Memory B cell (primary cell): Measurements from ENCODE around the gene PDIA2.

Experiments used
- ATAC-seq: fragments of 150-1000 bp; cut with Tn5 transposase; 2 replicates; pipeline ENCODE4 v1.10.0; 2021; ENCODE audit warnings: low read depth, mild to moderate bottlenecking, moderate library complexity
- DNase-seq, 2 donors: peaks; one replicate each; pipeline ENCODE4 v3.0.0; 2022; ENCODE audit warnings: low spot score in 2 of 2
- H3K27ac Mint-ChIP-seq: one replicate; pipeline ENCODE4 v1.8.0; 2022; ENCODE audit warnings: mild to moderate bottlenecking, moderate library complexity, mixed read lengths
- H3K27me3 Mint-ChIP-seq: one replicate; pipeline ENCODE4 v1.8.0; 2022; ENCODE audit warnings: mixed read lengths
- H3K36me3 Mint-ChIP-seq: one replicate; pipeline ENCODE4 v1.8.0; 2022; ENCODE audit warnings: mild to moderate bottlenecking, mixed read lengths
- H3K4me1 Mint-ChIP-seq: one replicate; pipeline ENCODE4 v1.8.0; 2022; ENCODE audit warnings: mixed read lengths
- H3K4me3 Mint-ChIP-seq: one replicate; pipeline ENCODE4 v1.8.0; 2022; ENCODE audit warnings: mild to moderate bottlenecking, moderate library complexity, mixed read lengths
- H3K9me3 Mint-ChIP-seq: one replicate; pipeline ENCODE4 v1.8.0; 2022; ENCODE audit warnings: mixed read lengths

The PDIA2 gene, protein sequence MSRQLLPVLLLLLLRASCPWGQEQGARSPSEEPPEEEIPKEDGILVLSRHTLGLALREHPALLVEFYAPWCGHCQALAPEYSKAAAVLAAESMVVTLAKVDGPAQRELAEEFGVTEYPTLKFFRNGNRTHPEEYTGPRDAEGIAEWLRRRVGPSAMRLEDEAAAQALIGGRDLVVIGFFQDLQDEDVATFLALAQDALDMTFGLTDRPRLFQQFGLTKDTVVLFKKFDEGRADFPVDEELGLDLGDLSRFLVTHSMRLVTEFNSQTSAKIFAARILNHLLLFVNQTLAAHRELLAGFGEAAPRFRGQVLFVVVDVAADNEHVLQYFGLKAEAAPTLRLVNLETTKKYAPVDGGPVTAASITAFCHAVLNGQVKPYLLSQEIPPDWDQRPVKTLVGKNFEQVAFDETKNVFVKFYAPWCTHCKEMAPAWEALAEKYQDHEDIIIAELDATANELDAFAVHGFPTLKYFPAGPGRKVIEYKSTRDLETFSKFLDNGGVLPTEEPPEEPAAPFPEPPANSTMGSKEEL

DNA sequence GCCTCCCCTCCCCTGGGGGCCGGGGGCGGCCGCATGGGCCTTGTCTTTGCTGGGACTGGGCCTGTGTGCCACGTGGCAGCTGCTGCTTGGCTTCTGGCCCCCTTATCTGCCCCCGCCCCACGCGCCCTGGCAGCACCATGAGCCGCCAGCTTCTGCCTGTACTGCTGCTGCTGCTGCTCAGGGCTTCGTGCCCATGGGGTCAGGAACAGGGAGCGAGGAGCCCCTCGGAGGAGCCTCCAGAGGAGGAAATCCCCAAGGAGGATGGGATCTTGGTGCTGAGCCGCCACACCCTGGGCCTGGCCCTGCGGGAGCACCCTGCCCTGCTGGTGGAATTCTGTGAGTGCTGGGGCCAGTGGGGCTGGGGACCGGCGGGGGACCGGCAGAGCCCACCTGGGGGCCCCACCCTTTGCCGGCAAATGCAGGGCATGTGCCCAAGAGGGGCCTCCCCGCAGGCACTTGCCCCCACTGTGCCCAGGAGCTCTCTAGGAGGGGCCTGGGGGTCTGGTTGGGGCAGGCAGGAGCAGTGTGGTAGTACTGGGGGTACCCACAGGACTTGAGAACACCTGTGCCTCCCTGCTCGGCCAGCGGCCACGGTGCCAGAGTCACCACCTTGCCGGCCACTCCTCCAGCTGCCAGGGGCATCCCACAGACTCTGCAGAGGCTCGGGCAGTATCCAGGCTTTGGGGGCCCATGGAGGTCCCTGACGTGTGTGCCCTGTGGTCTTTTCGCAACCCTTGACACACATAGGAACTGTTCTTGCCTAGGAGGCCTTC lies at the start of gene PDIA2:
PDIA2 (plus strand) TSS at position 132 of the 773 bp plus-strand sequence; CDS start at position 138, 6 bp downstream.
- no peak within 1 kb of the TSS for H3K27ac Mint-ChIP-seq
- peaks cover 3% of the 10 kb centered on the region for H3K4me1 Mint-ChIP-seq
- no peak within 1 kb of the TSS for H3K4me3 Mint-ChIP-seq
- H3K9me3 Mint-ChIP-seq: no peaks in the 10 kb centered on the region
- ATAC-seq (no peak), DNase-seq (no peak)
- H3K36me3 Mint-ChIP-seq: peaks cover 9% of the 10 kb centered on the region
- peaks cover 8% of the 10 kb centered on the region for H3K27me3 Mint-ChIP-seq

DNA sequence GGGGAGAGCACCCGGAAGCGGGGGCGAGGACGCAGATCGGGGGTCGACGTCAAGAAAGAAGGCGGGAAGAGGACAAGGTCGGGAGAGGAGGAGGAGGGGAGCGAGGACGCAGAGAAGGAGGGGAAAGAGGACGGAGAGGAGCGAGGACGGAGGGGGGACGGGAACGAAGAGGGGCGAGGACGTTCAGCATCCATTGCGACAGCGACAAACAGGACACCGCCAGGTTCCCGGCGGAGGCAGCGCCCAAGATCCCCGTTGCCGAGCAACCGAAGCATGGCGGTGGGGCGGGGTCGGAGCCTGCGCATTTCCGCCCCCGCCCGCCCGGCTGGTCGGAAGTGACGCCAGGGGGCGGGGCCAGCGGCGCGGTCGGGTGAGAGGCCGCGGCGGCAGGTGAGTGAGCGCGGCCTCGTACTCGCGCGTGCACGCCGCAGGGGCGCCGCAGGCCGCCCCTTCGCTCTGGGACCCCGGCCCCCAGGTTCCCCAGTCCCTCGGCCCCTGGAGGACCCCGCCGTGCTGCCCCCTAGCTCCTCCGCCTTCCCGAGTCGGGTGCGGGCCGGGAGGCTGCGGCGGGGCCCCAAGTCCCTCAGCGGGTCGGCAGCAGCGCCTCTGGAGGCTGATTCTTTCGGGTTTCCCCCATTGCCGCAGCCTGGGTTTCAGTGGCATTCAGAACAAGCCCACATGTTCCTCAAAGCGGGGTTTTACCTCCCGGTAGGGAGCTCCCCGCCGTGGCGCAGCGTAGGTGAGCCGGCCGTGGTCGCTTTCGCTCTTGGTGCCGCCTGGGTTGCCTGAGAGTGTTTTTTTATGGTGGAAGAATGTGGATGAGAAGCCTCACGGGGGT lies 48.3 kb upstream of the PDIA2 start, which contains the start of gene FAM234A:
FAM234A (plus strand) TSS at position 354 of the 838 bp plus-strand sequence. CDS start 19,593 bp downstream, outside the sequence.
- Mint-ChIP-seq H3K4me1 (peaks cover 9% of the 10 kb centered on the region), H3K27ac (peak within 1 kb of the TSS; percentile 98), H3K27me3 (no peaks in the 10 kb centered on the region), H3K4me3 (peak within 1 kb of the TSS; percentile 93), H3K36me3 (no peaks in the 10 kb centered on the region), H3K9me3 (no peaks in the 10 kb centered on the region)
- ATAC-seq: peak; percentile 83
- DNase-seq: peak; percentile 94 to 96

DNA sequence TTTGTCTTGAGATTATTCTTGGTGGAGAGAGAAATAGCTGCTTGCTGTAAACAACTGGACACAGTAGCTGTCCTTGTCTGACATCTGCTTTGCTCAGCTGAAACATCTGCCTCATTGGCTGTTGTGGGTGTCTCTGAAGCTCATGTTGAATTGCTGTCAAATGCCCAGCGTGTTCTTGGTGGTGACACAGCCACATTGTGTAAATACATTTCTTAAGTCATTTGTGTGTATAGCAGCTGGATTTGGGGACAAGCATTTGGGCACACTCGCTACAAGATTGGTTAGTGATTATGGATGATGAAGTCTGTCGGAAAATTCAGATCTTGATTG lies 43.1 kb upstream of the PDIA2 start:
- H3K36me3 Mint-ChIP-seq: peaks cover 2% of the 10 kb centered on the region
- DNase-seq (no peak), ATAC-seq (no peak)
- no peaks in the 10 kb centered on the region for H3K27me3 Mint-ChIP-seq
- H3K9me3 Mint-ChIP-seq: no peaks in the 10 kb centered on the region
- peak overlapping the region; percentile 28 for H3K27ac Mint-ChIP-seq
- no peak overlapping the region for H3K4me3 Mint-ChIP-seq
- H3K4me1 Mint-ChIP-seq: peaks cover 12% of the 10 kb centered on the region

DNA sequence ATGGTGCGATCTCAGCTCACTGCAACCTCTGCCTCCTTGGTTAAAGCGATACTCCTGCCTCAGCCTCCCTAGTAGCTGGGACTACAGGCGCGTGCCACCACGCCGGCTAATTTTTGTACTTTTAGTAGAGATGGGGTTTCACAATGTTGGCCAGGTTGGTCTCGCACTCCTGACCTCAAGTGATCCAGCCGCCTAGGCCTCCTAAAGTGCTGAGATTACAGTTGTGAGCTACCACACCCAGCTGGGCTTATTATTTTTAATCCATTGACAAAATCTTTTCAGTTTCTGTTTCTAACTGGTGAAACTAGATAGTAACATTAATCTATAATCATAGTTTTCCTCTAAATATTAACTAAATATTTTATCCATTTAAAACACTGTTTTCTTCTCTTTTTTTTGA lies 42.4 kb upstream of the PDIA2 start:
- Mint-ChIP-seq H3K36me3 (peaks cover 2% of the 10 kb centered on the region), H3K27me3 (no peaks in the 10 kb centered on the region), H3K9me3 (no peaks in the 10 kb centered on the region), H3K27ac (peak overlapping the region; percentile 28), H3K4me3 (no peak overlapping the region), H3K4me1 (peaks cover 6% of the 10 kb centered on the region)
- ATAC-seq (no peak), DNase-seq (no peak)

DNA sequence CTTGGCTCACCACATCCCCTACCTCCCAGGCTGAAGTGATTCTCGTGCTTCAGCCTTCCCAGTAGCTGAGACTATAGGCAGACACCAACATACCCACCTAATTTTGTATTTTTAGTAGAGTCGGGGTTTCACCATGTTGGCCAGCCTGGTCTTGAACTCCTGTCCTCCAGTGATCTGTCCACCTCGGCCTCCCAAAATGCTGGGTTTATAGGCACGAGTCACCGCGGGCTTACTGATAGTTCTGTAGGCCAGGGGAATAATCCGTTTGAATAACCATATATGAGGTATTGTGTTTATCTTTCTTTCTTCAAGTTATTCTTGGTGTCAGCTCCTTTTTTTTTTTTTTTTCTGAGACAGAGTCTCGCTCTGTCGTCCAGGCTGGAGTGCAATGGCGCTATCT lies 40.7 kb upstream of the PDIA2 start:
- ATAC-seq (no peak), DNase-seq (no peak)
- H3K9me3 Mint-ChIP-seq: no peaks in the 10 kb centered on the region
- H3K4me1 Mint-ChIP-seq: peaks cover 5% of the 10 kb centered on the region
- H3K36me3 Mint-ChIP-seq: peaks cover 2% of the 10 kb centered on the region
- no peak overlapping the region for H3K4me3 Mint-ChIP-seq
- no peaks in the 10 kb centered on the region for H3K27me3 Mint-ChIP-seq
- no peak overlapping the region for H3K27ac Mint-ChIP-seq

DNA sequence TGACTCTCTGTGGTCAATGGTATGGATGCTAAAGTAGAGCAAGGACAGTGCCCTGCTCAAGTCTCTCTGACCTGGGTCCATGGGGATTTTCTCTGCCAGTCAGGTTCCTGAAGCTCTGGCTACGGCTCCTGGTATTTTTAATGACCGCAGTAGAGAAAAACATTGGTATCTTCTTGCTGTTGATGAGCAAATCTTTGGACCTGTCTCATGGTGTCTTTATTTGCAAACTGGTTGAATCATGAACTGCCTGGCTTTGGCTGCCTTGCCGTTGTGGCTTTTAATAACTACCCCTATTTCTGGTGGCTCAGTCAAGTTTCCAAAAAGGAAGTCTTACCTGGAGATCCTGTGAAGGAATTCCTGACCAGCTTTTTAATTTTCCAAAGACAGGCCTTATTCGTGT lies 39.6 kb upstream of the PDIA2 start:
- H3K27ac Mint-ChIP-seq: no peak overlapping the region
- no peaks in the 10 kb centered on the region for H3K9me3 Mint-ChIP-seq
- peaks cover 2% of the 10 kb centered on the region for H3K36me3 Mint-ChIP-seq
- H3K4me1 Mint-ChIP-seq: peaks cover 5% of the 10 kb centered on the region
- ATAC-seq: no peak
- no peak for DNase-seq
- H3K27me3 Mint-ChIP-seq: no peaks in the 10 kb centered on the region
- no peak overlapping the region for H3K4me3 Mint-ChIP-seq

DNA sequence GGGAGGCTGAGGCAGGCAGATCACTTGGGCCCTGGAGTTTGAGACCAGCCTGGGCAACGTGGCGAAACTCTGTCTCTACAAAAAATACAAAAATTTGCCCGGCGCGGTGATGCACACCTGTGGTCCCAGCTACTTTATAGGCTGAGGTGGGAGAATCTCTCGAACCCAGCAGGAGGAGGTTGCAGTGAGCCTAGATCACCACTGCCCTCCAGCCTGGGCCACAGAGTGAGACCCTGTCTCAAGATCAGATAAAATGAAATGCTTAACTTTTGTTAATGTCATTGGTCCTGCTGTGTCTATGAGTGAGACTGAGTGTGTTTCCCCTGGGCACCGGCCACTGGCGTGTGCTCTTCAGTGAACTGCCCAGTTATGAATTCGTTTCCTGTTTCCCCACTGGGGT lies 37.9 kb upstream of the PDIA2 start:
- Mint-ChIP-seq H3K4me3 (no peak overlapping the region), H3K36me3 (peaks cover 2% of the 10 kb centered on the region), H3K27me3 (no peaks in the 10 kb centered on the region), H3K9me3 (no peaks in the 10 kb centered on the region), H3K4me1 (peaks cover under 1% of the 10 kb centered on the region), H3K27ac (no peak overlapping the region)
- no peak for DNase-seq
- no peak for ATAC-seq

DNA sequence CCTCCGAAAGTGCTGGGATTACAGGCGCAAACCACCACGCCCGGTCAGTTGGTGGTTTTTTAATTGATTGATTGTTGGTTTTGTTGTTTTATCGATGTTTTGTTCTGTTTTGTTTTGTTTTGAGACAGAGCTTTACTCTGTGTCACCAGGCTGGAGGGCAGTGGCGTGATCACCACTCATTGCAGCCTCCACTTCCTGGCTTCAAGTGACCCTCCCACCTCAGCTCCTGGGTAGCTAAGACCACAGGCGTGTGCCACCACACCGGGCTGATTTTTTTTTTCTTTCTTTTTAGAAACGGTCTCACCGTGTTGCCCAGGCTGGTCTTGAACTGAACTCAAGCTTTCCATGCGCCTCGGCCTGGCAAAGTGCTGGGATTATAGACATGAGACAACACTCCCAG lies 35.9 kb upstream of the PDIA2 start:
- Mint-ChIP-seq H3K4me1 (no peaks in the 10 kb centered on the region), H3K4me3 (no peak overlapping the region), H3K36me3 (peaks cover 7% of the 10 kb centered on the region), H3K27me3 (no peaks in the 10 kb centered on the region), H3K9me3 (no peaks in the 10 kb centered on the region), H3K27ac (no peak overlapping the region)
- ATAC-seq (no peak), DNase-seq (no peak)

DNA sequence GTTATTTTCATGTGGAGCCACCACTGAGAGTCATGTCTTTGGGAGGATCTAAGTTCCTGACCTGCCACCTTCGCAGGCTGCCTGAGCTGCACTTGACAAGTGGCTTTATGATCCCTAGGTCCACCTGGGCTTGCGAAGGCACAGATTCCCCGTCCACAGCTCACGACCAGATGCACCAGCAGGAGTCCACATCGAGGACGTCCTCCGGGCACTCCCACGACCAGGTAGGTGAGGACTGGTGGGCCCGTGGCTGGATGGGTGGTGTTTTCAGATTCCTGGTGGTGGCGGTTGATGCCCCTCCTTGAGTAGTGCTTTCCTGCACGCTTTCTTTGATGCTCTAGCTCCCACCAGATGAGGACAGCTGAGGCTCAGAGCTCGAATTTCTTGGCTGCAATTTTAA lies 33.5 kb upstream of the PDIA2 start:
- Mint-ChIP-seq H3K27me3 (no peaks in the 10 kb centered on the region), H3K27ac (no peak overlapping the region), H3K4me3 (no peak overlapping the region), H3K4me1 (peaks cover 6% of the 10 kb centered on the region), H3K9me3 (no peaks in the 10 kb centered on the region), H3K36me3 (peaks cover 9% of the 10 kb centered on the region)
- ATAC-seq (no peak), DNase-seq (no peak)

DNA sequence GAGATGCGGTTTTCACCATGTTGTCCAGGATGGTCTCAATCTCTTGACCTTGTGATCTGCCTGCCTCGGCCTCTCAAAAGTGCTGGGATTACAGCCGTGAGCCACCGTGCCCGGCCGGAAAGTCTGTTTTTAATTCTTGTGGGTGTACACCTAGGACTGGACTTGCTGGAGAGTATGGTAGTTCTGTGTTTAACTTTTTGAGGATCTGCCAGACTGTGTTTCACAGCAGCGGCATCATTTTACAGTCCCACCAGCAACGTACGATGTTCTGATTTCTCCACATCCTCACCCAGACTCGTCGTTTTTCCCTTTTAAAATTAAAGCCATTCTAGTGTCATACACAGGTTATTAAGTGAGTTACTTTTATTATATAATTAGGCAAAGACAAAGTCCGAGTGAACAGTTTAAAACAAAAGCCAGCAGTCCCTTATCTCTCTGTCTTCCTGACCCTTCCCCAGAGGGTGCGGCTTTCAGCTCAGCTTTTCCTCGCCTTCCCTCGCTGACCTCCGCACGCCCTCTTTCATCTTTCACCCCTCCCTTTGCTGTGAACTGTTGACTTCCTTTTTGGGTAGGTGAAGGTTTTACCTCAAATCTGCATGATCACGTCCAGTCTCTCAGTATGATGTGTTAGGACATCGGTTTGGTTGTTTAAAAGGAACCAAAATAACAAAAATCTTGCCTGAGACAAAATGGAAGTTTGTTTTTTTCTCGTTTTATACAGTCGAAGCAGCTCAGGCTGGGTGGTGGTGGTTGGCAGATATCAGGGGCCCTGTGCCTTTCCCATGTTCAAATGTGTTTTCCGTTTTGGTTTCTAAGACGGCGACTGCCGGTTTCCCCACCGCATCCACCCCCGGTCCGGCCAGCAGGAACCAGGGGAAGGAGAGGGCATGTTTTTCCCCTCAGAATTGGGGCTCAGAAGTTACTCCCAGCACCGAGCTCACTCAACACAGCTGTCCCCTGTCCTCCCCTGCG lies 30.3 kb upstream of the PDIA2 start:
- Mint-ChIP-seq H3K36me3 (peaks cover 18% of the 10 kb centered on the region), H3K4me3 (peak overlapping the region; percentile 71)
- ATAC-seq: peak; percentile 69

DNA sequence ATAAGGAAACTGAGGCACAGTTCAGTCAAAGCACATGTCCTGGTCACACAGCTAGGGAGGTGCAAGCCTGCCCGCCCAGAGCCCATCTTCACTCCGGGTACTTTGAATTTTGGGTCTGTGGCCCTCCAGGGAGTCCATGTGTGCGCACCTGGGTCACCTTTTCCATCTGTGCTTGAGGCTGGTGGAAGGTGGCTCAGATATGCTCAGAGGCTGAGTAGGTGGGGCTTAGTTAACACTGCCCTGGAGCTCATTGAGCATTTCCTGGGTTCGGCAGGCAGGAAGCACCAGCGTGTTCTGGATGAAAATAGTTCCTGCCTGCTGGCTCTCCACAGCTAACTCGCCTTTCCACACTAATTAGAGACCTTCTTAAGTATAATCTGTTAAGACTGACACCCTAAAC lies 29.1 kb upstream of the PDIA2 start:
- Mint-ChIP-seq H3K4me1 (peaks cover 6% of the 10 kb centered on the region), H3K9me3 (no peaks in the 10 kb centered on the region), H3K27ac (no peak overlapping the region), H3K4me3 (no peak overlapping the region), H3K27me3 (no peaks in the 10 kb centered on the region), H3K36me3 (peaks cover 18% of the 10 kb centered on the region)
- no peak for DNase-seq
- ATAC-seq: no peak

More for the DNA sequence above, 30.3 kb upstream of the PDIA2 start:
- no peaks in the 10 kb centered on the region for H3K9me3 Mint-ChIP-seq
- DNase-seq: no peak
- peak overlapping the region; percentile 71 for H3K27ac Mint-ChIP-seq
- peaks cover 6% of the 10 kb centered on the region for H3K4me1 Mint-ChIP-seq
- H3K27me3 Mint-ChIP-seq: no peaks in the 10 kb centered on the region

DNA sequence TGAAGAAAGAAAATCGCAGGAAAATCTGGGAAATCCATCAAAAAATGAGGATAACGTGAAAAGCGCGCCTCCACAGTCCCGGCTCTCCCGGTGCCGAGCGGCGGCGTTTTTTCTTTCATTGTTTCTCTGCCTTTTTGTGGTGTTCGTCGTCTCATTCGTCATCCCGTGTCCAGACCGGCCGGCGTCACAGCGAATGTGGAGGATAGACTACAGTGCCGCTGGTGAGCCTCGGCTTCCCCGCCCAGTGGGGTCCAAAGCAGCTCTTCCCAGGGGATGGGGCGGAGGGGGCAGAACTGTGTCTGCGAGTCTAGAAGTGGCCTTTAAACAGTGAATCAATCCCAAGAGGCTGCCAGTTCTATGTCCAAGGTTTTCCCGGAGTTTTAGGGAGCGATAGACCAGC lies 28.5 kb upstream of the PDIA2 start:
- no peak for DNase-seq
- Mint-ChIP-seq H3K27me3 (no peaks in the 10 kb centered on the region), H3K27ac (no peak overlapping the region), H3K36me3 (peaks cover 18% of the 10 kb centered on the region), H3K9me3 (no peaks in the 10 kb centered on the region), H3K4me3 (no peak overlapping the region), H3K4me1 (peaks cover 6% of the 10 kb centered on the region)
- no peak for ATAC-seq

DNA sequence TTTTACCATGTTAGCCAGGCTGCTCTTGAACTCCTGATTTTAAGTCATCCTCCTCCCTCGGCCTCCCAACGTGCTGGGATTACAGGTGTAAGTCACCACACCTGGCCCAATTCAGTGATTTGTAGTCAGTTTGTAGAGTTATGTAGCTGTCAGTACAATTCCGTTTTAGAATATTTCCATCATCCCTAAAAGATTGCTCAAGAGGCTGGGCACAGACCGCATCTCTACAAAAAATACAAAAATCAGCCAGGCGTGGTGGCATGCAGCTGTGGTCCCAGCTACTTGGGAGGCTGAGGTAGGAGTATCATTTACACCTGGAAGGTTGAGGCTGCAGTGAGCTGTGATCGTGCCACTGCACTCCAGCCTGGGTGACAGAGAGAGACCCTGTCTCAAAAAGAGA lies 27.8 kb upstream of the PDIA2 start:
- DNase-seq: no peak
- H3K4me3 Mint-ChIP-seq: no peak overlapping the region
- H3K36me3 Mint-ChIP-seq: peaks cover 17% of the 10 kb centered on the region
- ATAC-seq: no peak
- H3K27me3 Mint-ChIP-seq: no peaks in the 10 kb centered on the region
- no peaks in the 10 kb centered on the region for H3K9me3 Mint-ChIP-seq
- H3K27ac Mint-ChIP-seq: no peak overlapping the region
- H3K4me1 Mint-ChIP-seq: peaks cover 6% of the 10 kb centered on the region
